VCaP (cell line): ENCODE results near the gene PAX5.

Experiments used
- H3K27ac ChIP-seq: fragments of 450-650 bp; 2 replicates; pipeline ENCODE4 v1.5.1; 2017
- TF ChIP-seq, protein P1 (sequence below): fragments of 450-650 bp; conservative IDR thresholded peaks from 2 replicates; pipeline ENCODE4 v1.5.1; 2017; ENCODE audit warnings: mild to moderate bottlenecking, moderate library complexity

The PAX5 gene

GRCh38 chr9:36831381-36832161 is 202.5 kb downstream of the PAX5 start:
- no peak overlapping the region for H3K27ac ChIP-seq
- TF ChIP-seq, protein P1, sequence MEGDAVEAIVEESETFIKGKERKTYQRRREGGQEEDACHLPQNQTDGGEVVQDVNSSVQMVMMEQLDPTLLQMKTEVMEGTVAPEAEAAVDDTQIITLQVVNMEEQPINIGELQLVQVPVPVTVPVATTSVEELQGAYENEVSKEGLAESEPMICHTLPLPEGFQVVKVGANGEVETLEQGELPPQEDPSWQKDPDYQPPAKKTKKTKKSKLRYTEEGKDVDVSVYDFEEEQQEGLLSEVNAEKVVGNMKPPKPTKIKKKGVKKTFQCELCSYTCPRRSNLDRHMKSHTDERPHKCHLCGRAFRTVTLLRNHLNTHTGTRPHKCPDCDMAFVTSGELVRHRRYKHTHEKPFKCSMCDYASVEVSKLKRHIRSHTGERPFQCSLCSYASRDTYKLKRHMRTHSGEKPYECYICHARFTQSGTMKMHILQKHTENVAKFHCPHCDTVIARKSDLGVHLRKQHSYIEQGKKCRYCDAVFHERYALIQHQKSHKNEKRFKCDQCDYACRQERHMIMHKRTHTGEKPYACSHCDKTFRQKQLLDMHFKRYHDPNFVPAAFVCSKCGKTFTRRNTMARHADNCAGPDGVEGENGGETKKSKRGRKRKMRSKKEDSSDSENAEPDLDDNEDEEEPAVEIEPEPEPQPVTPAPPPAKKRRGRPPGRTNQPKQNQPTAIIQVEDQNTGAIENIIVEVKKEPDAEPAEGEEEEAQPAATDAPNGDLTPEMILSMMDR, result no peak

DNA sequence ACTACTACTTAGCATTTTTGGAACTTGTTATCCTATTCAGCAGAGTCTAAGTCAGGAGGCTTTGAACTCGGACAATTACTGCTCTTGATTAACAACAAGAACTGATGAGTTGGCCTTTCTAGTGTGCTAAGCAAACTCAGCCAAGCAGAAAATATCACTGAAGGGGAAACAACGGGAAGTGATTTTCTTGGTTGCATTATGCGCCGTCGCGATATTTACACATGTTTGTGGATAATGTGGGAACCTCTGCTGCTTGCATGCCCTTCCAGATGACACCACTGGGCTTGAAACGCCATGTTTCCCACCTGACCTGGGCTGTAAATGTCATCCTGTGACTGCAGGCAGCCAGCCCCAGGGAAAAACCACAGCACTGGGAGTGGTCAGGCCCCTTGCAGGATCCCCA is 205.5 kb downstream of the PAX5 start:
- no peak overlapping the region for H3K27ac ChIP-seq
- TF ChIP-seq, protein P1, result no peak

- TF ChIP-seq, protein P1, result no peak
- no peak overlapping the region for H3K27ac ChIP-seq
Measured at GRCh38 chr9:36827593-36827992, 206.5 kb downstream of the PAX5 start.

GRCh38 chr9:36826581-36826980 is 207.5 kb downstream of the PAX5 start:
- TF ChIP-seq, protein P1, result no peak
- no peak overlapping the region for H3K27ac ChIP-seq

- H3K27ac ChIP-seq, result no peak overlapping the region
- TF ChIP-seq, protein P1, result no peak
Measured at GRCh38 chr9:36825179-36825578, 208.9 kb downstream of the PAX5 start.

DNA sequence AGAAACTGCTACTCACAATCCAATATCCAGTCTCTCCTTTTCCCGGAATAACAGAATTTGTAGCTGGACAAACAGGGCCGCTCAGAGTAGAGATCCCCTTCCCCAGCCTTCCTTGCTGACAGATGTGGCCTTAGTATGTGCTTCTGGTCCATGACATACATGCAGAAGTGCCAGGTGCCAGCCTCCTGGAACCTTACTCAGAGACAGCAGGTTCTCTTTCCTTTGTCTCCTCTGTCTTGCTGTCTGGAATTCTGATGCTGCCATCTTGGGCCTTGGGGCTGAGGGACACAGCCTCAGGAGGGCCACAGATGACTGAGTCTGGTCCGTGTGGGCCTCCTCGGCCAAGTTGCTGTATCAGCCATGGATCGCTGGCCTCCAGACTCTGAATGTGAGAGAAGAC is 210.1 kb downstream of the PAX5 start:
- TF ChIP-seq, protein P1, result no peak
- H3K27ac ChIP-seq, result no peak overlapping the region

GRCh38 chr9:36823466-36823865 is 210.6 kb downstream of the PAX5 start:
- TF ChIP-seq, protein P1, result no peak
- no peak overlapping the region for H3K27ac ChIP-seq
